ENCODE results near the gene SHC4. TPM values are rescaled to one million over a fixed set of nuclear protein-coding genes. Genes with fewer than 3 reads are reported as not detected.

SHC4 gene
- total and polyA plus RNA-seq, 2 of the 8 experiments (the other 6 are each of a cell fraction or from before 2014, with no cell fraction given) = 0.15 to 0.30 TPM

DNA sequence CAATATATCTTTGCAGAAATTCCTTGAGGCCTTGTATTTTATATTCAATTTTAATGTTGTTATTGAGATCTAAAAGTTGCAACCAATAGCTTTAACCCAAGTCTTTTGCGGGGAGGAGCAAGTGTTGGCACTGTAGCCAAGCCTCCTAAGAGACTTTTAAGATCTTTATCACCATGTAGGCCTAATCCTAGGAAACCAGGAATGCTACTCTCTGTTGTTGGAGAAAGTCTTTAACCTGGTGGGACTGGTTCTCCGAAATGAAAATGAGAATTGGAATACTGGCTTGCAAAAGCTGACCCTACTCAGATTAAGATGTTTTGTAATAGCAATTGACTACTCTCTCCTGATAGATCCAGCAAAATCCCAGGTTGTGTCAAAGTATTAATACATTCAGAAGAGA, 25.8 kb downstream of the SHC4 start:
- WGBS, 2 experiments (ENCODE audit: extremely low coverage in 1 of 2, insufficient coverage in 1 of 2, insufficient read length in 1 of 2, insufficient replicate concordance in 2 of 2, low coverage in 1 of 2, low lambda C conversion rate in 2 of 2, missing lambda C conversion rate in 1 of 2) = 88% methylated on average over 2 of the region's 2 CpGs; no CpG with 5 or more reads in 1 of the 2 experiments

More for the DNA sequence above, 25.8 kb downstream of the SHC4 start:
- no peak overlapping the region for H2BK12ac ChIP-seq (ENCODE audit: low read depth, low read length)
- TF ChIP-seq TCF12 (IDR thresholded peaks at IDR 0.05; ENCODE audit: low read depth, low read length) (no peak), CBX5 (IDR thresholded peaks at IDR 0.05; ENCODE audit: low read depth, low read length) (no peak), CEBPB (IDR thresholded peaks at IDR 0.05; ENCODE audit: low read depth, low read length) (no peak), EP300 (IDR thresholded peaks at IDR 0.05; ENCODE audit: borderline replicate concordance in 1 of 2, low read depth in 2 of 2, low read length in 2 of 2) (no peak), SP1 (IDR thresholded peaks at IDR 0.05; ENCODE audit: low read depth, low read length) (no peak), SAP30 (IDR thresholded peaks at IDR 0.05; ENCODE audit: insufficient read depth, insufficient replicate concordance, low read length) (no peak)
- TF ChIP-seq, protein P1, sequence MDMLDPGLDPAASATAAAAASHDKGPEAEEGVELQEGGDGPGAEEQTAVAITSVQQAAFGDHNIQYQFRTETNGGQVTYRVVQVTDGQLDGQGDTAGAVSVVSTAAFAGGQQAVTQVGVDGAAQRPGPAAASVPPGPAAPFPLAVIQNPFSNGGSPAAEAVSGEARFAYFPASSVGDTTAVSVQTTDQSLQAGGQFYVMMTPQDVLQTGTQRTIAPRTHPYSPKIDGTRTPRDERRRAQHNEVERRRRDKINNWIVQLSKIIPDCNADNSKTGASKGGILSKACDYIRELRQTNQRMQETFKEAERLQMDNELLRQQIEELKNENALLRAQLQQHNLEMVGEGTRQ (IDR thresholded peaks at IDR 0.05; ENCODE audit: low read length) = no peak
- no peak overlapping the region for H2BK120ac ChIP-seq (replicated peaks; ENCODE audit: low read depth, low read length)
- no peaks in the 10 kb centered on the region for H3K79me1 ChIP-seq (ENCODE audit: low read depth, low read length)
- H2AK5ac ChIP-seq (ENCODE audit: low read depth, low read length) = no peak overlapping the region
- H3K4ac ChIP-seq (replicated peaks; ENCODE audit: insufficient read length, low read depth, low read length) = no peak overlapping the region
- no peak overlapping the region for H3K23ac ChIP-seq (ENCODE audit: insufficient read length)
- no peak overlapping the region for H2BK15ac ChIP-seq (ENCODE audit: low read length)
- no peak overlapping the region for H3K4me2 ChIP-seq (ENCODE audit: insufficient read depth in 1 of 2, low read depth in 2 of 2, low read length in 2 of 2)
- H3K18ac ChIP-seq (ENCODE audit: extremely low read depth, low read length) = no peak overlapping the region
- H4K5ac ChIP-seq (ENCODE audit: insufficient read length, low read depth, low read length) = no peak overlapping the region
- H4K91ac ChIP-seq (replicated peaks; ENCODE audit: insufficient read length, low read length) = no peak overlapping the region
- no peak overlapping the region for H3K14ac ChIP-seq (ENCODE audit: insufficient read length)
- DNase-seq (ENCODE audit: low read depth in 1 of 2, low spot score in 2 of 2) = no peak
- POLR2A ChIA-PET (ENCODE audit: partially characterized antibody) = no interaction called here
- H3K9me3 ChIP-seq (ENCODE audit: insufficient read depth in 2 of 2, low read depth in 1 of 2, low read length in 1 of 2) = no peaks in the 10 kb centered on the region
- H4K8ac ChIP-seq (ENCODE audit: extremely low read depth, insufficient read depth, low read length) = no peak overlapping the region
- no peak overlapping the region for H2AFZ ChIP-seq (ENCODE audit: low read length)
- no peak overlapping the region for H2BK5ac ChIP-seq (ENCODE audit: low read depth, low read length)
- H4K20me1 ChIP-seq (replicated peaks in 1 of 2; ENCODE audit: control insufficient read depth in 1 of 2, insufficient read depth in 2 of 2, low read length in 2 of 2) = no peaks in the 10 kb centered on the region
- no peaks in the 10 kb centered on the region for H3K36me3 ChIP-seq (ENCODE audit: control insufficient read depth in 2 of 4, insufficient read depth in 4 of 4, low read length in 3 of 4)
- H3K27ac ChIP-seq (ENCODE audit: low read depth, low read length) = no peak overlapping the region
- H3K4me1 ChIP-seq (replicated peaks in 1 of 4; ENCODE audit: control insufficient read depth in 3 of 4, insufficient read depth in 4 of 4, low read length in 3 of 4) = no peaks in the 10 kb centered on the region
- H3K79me2 ChIP-seq (ENCODE audit: control insufficient read depth in 1 of 2, insufficient read depth in 2 of 2, low read length in 2 of 2) = no peaks in the 10 kb centered on the region
- FAIRE-seq = no peak
- no peak overlapping the region for H2BK20ac ChIP-seq (ENCODE audit: low read length)
- CTCF ChIA-PET (ENCODE audit: partially characterized antibody) = interaction anchor here (0.7 to 1.7 kb wide), 2 partner anchors 10 to 28 kb away, joined by 3 read pairs; no protein-coding TSS in a partner anchor
- H3K56ac ChIP-seq (replicated peaks; ENCODE audit: insufficient read length, low read depth, low read length) = no peak overlapping the region
- H3K23me2 ChIP-seq (ENCODE audit: low read depth, low read length) = no peaks in the 10 kb centered on the region
- no peak overlapping the region for H3K4me3 ChIP-seq (ENCODE audit: extremely low read depth in 1 of 4, insufficient read depth in 2 of 4, low read depth in 3 of 4, low read length in 4 of 4)
- no peak overlapping the region for H3K9ac ChIP-seq (replicated peaks in 1 of 4; ENCODE audit: extremely low read depth in 1 of 4, low read depth in 3 of 4, low read length in 3 of 4)
- no peaks in the 10 kb centered on the region; a peak in 1 of 7 replicates for H3K27me3 ChIP-seq (replicated peaks in 1 of 4; ENCODE audit: control insufficient read depth in 3 of 4, extremely low read depth in 1 of 4, insufficient read depth in 3 of 4, low read length in 3 of 4)
